ENCODE results near the gene CCDC50.

CCDC50 gene

DNA sequence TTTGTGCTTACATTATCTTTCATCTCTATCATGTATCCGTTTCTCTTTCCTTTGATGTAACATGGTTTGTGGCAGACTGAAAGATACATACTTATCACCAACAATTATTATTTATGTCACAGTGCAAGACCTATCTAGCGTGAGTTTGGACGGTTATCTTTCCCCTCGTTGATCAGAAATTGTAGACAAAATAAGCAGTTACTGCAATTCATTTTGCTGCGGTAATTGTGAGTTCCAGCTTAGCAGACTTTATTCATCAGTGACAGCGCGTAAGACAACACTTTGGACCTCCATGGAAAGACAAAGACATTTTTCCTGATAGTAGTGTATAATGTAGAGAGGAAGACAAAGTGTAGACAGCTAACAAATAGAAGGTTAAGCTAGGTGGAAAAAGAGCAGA, 52.1 kb downstream of the CCDC50 start:
- DNase-seq, result no peak

- no peak for DNase-seq
Measured at GRCh38 chr3:191382661-191383060, 53.5 kb downstream of the CCDC50 start.

DNA sequence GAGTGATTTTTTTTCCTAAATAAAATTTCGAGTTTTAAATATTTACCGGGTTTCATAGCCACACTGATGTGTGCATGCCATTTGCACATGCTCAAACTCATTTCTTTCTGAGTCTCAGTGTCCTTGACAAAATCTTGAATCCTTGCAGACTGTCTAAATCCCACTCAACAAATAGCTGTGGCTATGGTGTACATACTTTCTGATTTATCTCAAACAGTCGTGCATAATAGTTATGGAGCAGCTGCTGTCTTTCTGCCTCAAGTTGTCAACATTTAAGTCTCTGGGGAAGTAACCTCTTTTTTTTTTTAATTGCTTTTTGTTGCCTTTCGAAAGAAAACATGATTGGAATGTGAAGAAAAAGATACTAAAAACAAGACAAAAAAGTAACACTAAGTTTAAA, 53.9 kb downstream of the CCDC50 start:
- DNase-seq, result no peak

- no peak for DNase-seq
Measured at GRCh38 chr3:191385101-191385500, 55.9 kb downstream of the CCDC50 start.

GRCh38 chr3:191387441-191388077, 58.4 kb downstream of the CCDC50 start:
- no peak for DNase-seq

DNA sequence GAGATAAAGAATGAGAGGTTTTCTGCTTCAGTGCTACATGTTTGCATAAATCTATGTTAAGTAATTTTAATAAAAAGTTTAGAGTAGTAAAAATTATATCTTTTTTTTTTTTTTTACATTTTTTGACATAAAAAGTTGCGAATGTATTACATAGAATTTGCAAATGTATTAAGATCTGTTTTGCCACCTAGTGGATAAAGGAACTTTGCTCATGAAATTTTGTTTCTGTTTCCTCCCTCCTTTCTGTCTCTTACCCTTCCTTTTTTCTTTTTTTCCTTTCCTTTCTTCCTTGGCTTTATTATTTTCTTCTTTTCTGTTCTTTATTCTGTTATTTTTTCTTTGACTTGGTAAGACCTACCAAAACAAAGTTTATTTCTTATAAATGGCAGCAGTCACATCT, 59.6 kb downstream of the CCDC50 start:
- DNase-seq, result no peak

DNA sequence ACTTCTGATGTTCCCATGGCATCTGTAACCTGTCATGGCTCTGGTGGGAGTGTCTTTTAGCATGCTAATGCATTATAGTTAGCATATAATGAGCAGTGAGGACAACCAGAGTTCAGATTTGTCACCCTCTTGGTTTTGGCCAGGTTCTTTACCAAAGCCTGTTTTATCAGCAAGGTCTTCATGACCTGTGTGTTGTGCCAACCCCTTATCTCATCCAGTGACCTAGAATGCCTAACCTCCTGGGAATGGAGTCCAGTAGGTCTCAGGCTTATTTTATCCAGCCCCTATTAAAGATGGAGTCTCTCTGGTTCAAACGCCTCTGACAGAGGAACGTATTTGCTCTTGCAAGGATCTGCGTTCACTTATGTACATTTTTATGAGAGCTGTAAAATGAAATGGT, 61.4 kb downstream of the CCDC50 start:
- no peak for DNase-seq

DNA sequence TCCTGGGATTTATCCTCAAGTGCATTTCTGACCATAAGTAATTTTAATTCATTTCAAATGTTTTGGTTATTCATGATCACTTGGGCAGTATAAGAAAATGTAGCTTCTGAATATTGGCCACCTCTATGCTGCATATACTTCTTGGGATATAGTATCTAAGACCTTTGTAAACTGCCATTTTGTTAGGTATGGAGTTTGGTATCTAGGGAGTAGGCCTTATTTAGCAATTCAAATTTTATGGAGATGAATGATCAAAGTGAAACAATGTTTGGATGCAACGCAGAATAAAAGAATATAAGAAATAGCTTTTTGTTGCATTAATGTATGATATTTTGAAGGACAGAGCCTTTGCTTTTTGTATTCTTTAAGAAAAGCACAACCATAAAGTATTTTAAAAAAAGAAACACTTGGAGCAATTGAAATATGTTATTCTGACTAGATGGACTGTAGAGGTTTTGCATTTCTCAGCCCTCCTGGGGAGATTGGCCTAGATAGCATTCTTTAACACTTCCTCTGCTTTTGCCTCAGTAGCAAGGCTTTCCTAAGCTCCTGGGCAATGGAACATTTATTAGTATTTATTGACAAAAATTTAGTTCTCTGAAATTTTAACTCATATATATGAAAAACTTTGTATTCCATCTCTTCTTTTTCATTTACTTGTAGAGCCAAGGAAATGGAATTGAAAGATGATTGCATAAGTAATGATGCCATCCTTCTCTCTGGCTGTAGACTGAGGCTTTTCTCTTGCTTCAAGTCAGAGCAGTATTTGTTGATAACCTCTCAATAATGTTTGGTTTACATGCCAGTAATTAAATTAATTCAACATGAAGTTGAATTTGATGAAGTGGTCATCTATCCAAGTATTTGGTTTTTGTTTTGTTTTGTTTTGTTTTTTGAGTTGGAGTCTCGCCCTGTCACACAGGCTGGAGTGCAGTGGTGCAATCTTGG, 62.9 kb downstream of the CCDC50 start:
- no peak for DNase-seq

GRCh38 chr3:191393146-191393545, 64.0 kb downstream of the CCDC50 start:
- DNase-seq, result no peak

DNA sequence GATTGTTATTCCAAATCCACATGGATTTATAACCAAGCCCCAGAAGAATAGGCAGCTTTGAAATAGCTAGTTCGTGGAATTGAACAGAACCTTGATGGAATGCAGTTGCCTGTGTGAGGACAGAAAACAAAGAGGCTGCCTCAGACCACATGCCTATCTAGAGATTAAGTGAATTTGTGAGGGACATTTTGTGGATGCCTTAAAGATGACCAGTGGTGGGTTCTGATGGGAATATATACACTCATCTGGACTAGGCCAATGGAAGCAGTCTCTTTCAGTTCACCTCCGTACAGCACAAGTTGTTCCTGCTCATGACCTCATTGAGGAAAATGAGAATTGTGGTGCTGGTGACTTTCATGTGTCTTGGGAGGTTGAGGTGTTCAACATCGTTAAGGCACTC, 68.6 kb downstream of the CCDC50 start:
- DNase-seq, result peak; percentile 54

GRCh38 chr3:191398607-191399006, 69.4 kb downstream of the CCDC50 start:
- no peak for DNase-seq

DNA sequence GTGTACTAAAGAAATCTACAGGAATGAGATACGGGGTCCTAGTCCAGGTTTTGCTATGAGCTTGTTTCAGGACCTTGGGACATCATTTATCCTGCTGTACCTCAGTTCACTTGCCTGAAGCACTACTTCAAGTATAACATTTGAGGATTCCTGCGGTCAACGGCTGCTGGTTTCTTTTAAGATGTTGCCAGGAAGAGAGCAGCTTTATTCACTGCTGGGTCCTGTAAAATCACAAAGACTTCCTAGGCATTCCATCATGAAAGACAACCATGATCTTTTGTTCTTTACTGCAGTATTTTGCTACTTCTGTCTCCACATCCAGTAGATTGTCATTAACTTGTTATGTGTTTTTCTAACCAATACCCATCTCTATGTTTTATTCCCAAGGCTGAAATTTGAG, 70.7 kb downstream of the CCDC50 start:
- DNase-seq, result no peak

DNA sequence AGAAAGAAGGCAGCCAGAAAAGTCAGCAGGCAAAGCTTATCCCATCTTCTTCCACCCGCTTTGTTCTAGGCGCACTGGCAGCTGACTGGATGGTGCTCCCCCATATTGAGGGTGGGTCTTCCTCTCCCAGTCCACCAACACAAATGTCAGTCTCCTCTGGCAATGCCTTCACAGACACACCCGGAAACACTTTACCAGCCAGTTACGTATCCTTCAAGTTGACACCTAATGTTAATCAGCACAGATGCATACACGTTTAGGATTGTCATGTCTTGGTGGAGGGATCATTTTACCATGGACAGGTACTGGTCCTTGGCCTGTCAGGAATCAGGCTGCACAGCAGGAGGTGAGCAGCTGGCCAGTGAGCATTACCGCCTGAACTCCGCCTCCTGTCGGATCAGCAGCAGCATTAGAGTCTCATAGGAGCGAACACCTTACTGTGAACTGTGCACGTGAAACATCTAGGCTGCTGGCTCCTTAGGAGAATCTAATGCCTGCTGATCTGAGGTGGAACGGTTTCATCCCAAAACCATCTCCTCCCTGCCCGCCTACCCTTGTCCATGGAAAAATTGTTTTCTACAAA, 72.7 kb downstream of the CCDC50 start:
- no peak for DNase-seq

DNA sequence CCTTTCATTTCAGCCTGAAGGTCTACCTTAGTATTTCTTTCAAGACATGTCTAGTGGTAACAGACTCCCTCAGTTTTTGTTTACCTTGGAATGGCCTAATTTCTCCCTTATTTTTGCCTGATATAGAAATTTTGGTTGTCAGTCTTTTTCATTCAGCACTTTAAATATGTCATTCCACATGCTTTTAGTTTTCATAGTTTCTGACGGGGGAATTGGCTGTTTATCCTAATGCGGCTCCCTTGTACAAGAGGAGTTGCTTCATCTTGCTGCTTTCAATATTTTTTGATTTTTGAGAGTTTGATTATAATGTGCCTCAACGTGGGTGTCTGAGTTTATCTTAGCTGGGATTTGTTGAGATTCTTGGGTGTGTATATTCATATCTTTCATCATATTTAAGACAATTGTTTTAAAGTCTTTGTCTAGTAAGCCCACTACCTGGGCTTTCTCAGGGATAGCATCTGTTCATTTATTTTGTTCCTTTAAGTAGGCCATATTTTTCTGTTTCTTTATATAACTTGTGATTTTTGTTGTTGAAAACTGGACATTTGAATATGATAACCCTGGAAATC, 80.7 kb downstream of the CCDC50 start:
- no peak for DNase-seq

- DNase-seq, result peak; percentile 61
Measured at GRCh38 chr3:191412759-191413158, 83.6 kb downstream of the CCDC50 start.

DNA sequence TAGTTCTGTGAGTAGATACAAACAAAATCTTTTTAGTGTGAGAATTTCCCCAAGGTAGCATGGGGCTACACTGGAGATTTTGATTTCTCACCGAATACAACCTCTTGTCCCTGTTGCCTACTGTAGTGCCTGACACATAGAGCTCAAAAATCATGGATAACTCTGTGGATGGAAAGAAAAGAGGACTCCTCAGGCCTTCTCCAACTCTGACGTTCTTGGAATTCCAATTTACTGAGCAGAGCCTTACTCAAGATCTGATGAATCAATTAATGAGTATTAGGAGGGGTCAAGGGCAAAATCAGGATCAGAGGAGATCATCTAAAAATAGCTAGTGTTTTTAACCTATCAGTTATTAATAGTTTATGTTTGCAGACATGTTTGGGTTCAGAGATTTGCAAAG, 85.1 kb downstream of the CCDC50 start:
- DNase-seq, result no peak

GRCh38 chr3:191414732-191415131, 85.5 kb downstream of the CCDC50 start:
- DNase-seq, result no peak

- DNase-seq, result no peak
Measured at GRCh38 chr3:191415566-191415965, 86.4 kb downstream of the CCDC50 start.

GRCh38 chr3:191417457-191417729, 88.2 kb downstream of the CCDC50 start:
- DNase-seq, result no peak

DNA sequence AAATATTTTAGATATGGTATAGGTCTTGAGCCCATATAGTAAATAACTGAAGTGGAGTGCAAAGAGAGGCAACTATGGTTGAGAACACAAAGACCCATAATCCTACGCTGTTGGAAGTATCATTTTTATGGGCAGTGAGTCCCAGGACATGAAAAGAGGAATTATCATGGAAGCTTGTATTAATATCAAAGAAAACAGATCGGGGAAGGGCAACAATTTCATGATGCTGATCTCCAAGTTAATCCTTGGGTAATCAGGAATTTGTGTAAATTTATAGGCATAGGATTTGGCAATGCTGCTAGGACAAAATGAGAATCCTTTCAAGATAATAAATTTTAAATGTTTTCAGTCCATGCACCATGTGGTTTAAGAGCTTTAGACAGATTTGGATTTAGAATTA, 91.6 kb downstream of the CCDC50 start:
- no peak for DNase-seq

DNA sequence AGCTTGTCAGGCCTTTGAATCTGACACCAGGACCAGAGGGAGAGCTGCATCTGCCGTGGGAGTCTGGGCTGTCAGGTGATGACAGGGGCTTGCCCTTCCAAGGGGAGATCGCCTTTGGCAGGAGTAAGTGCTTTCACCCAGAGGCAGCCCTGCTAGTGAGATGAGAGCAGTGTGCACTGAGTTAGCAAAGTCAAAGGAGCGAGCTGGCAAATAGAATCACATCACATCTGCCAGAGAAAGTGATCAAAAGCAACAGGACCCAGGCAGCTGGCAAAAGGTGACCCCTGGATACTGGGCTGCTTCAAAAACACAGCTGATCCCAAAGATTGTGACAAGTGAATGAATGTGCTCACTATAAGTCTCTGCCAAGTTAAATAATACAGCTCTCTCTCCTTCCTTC, 95.7 kb downstream of the CCDC50 start:
- DNase-seq, result no peak

DNA sequence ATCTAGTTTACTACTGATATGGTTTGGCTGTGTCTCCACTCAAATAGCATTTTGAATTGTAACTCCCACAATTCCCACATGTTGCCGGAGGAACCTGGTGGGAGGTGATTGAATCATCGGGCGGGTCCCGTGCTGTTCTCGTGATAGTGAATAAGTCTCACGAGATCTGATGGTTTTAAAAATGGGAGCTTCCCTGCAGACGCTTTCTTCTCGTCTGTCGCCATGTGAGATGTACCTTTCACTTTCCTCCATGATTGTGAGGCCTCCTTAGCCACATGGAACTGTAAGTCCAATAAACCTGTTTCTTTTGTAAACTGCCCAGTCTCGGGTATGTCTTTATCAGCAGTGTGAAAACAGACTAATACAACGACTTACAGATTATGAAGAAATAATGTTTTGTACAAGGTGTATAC, 96.1 kb downstream of the CCDC50 start:
- DNase-seq, result no peak

DNA sequence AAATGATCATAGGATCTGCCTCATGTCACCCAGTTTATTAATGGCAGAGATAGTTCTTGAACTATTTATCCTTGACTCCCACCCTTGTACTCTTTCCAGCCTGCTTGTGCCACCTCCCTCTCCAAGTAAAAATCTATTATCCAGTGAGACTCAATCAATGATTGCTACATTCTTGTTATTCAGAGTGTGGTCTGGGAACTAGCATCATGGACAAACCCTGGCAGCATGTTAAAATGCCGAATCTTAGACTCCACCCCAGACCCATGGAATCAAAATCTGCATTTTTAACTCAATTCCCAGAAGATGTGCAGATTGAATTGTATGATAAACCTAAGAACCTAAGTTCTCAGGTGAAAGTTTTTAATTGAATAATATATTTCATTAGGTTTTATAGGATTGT, 97.1 kb downstream of the CCDC50 start:
- DNase-seq, result no peak

GRCh38 chr3:191428177-191428576, 99.0 kb downstream of the CCDC50 start:
- DNase-seq, result no peak
